Measurements from ENCODE around the gene AMER2. TPM values are rescaled to one million over a fixed set of nuclear protein-coding genes. Genes with fewer than 3 reads are reported as not detected.
"Not testable (repeated sequence)": the region's sequence is repeated elsewhere in the genome, so short reads cannot be mapped to it uniquely, and the experiment has no call there.

AMER2 gene
- total RNA-seq, 2 experiments from 2014 or later = not detected

GRCh38 chr13:25167382-25168174, 4.5 kb downstream of the AMER2 start:
- ChIA-PET POLR2A (no interaction called here), CTCF (no interaction called here)
- DNase-seq = no peak
- H3K9me3 ChIP-seq (ENCODE audit: control insufficient read depth in 1 of 2, insufficient read depth in 1 of 2, low read length in 2 of 2) = peaks cover 0 to 5% of the 10 kb centered on the region in 2 experiments
- H3K4me3 ChIP-seq (ENCODE audit: low read length) = no peak overlapping the region
- H3K4me1 ChIP-seq (ENCODE audit: insufficient read depth, low read length) = peaks cover 9% of the 10 kb centered on the region
- Mint-ChIP-seq H3K27ac (no peak overlapping the region), H3K9me3 (no peaks in the 10 kb centered on the region), H3K4me3 (no peak overlapping the region), H3K36me3 (ENCODE audit: low read depth) (no peaks in the 10 kb centered on the region), H3K27me3 (peaks cover 72% of the 10 kb centered on the region), H3K4me1 (ENCODE audit: low read depth) (peaks cover 11% of the 10 kb centered on the region)
- ATAC-seq (ENCODE audit: poor library complexity) = no peak
- TF ChIP-seq, protein P1, sequence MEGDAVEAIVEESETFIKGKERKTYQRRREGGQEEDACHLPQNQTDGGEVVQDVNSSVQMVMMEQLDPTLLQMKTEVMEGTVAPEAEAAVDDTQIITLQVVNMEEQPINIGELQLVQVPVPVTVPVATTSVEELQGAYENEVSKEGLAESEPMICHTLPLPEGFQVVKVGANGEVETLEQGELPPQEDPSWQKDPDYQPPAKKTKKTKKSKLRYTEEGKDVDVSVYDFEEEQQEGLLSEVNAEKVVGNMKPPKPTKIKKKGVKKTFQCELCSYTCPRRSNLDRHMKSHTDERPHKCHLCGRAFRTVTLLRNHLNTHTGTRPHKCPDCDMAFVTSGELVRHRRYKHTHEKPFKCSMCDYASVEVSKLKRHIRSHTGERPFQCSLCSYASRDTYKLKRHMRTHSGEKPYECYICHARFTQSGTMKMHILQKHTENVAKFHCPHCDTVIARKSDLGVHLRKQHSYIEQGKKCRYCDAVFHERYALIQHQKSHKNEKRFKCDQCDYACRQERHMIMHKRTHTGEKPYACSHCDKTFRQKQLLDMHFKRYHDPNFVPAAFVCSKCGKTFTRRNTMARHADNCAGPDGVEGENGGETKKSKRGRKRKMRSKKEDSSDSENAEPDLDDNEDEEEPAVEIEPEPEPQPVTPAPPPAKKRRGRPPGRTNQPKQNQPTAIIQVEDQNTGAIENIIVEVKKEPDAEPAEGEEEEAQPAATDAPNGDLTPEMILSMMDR (IDR thresholded peaks at IDR 0.05) = no peak
- H3K36me3 ChIP-seq (ENCODE audit: insufficient read depth, low read length) = no peaks in the 10 kb centered on the region
- no peak overlapping the region for H3K27ac ChIP-seq (ENCODE audit: low read depth in 1 of 2, low read length in 2 of 2)
- intact Hi-C loops (cut with DNase I, micrococcal nuclease) = no loop called here
- peaks cover 21 to 27% of the 10 kb centered on the region in 2 experiments for H3K27me3 ChIP-seq (ENCODE audit: control insufficient read depth in 1 of 2, insufficient read depth in 2 of 2, low read length in 2 of 2)

- H3K4me3 ChIP-seq (ENCODE audit: low read length) = no peak overlapping the region
- ChIA-PET CTCF (no interaction called here), POLR2A (no interaction called here)
- no peaks in the 10 kb centered on the region for H3K4me1 ChIP-seq (ENCODE audit: insufficient read depth, low read length)
- peaks cover 3% of the 10 kb centered on the region for H3K4me1 Mint-ChIP-seq (ENCODE audit: low read depth)
- H3K27me3 ChIP-seq (ENCODE audit: control insufficient read depth in 1 of 2, insufficient read depth in 2 of 2, low read length in 2 of 2) = peaks cover 10 to 15% of the 10 kb centered on the region in 2 experiments
- no peak for ATAC-seq (ENCODE audit: poor library complexity)
- no peaks in the 10 kb centered on the region for H3K36me3 Mint-ChIP-seq (ENCODE audit: low read depth)
- no peak overlapping the region for H3K27ac ChIP-seq (ENCODE audit: low read depth in 1 of 2, low read length in 2 of 2)
- H3K4me3 Mint-ChIP-seq = no peak overlapping the region
- H3K36me3 ChIP-seq (ENCODE audit: insufficient read depth, low read length) = no peaks in the 10 kb centered on the region
- H3K9me3 Mint-ChIP-seq = no peaks in the 10 kb centered on the region
- TF ChIP-seq, protein P1 (IDR thresholded peaks at IDR 0.05) = no peak
- no peak overlapping the region for H3K27ac Mint-ChIP-seq
- no peak for DNase-seq
- H3K9me3 ChIP-seq (ENCODE audit: control insufficient read depth in 1 of 2, insufficient read depth in 1 of 2, low read length in 2 of 2) = peaks cover 0 to 5% of the 10 kb centered on the region in 2 experiments
- peaks cover 66% of the 10 kb centered on the region for H3K27me3 Mint-ChIP-seq
- intact Hi-C loops (cut with DNase I, micrococcal nuclease) = no loop called here
Measured at GRCh38 chr13:25166306-25166705, 5.8 kb downstream of the AMER2 start.

GRCh38 chr13:25165663-25166062, 6.4 kb downstream of the AMER2 start:
- no peaks in the 10 kb centered on the region for H3K9me3 Mint-ChIP-seq
- no peak for DNase-seq
- Histone ChIP-seq H3K36me3 (ENCODE audit: insufficient read depth, low read length) (no peaks in the 10 kb centered on the region), H3K27ac (ENCODE audit: low read depth in 1 of 2, low read length in 2 of 2) (no peak overlapping the region), H3K27me3 (ENCODE audit: control insufficient read depth in 1 of 2, insufficient read depth in 2 of 2, low read length in 2 of 2) (peaks cover 10 to 12% of the 10 kb centered on the region in 2 experiments), H3K9me3 (ENCODE audit: control insufficient read depth in 1 of 2, insufficient read depth in 1 of 2, low read length in 2 of 2) (peaks cover 0 to 5% of the 10 kb centered on the region in 2 experiments), H3K4me1 (ENCODE audit: insufficient read depth, low read length) (no peaks in the 10 kb centered on the region), H3K4me3 (ENCODE audit: low read length) (no peak overlapping the region)
- H3K27ac Mint-ChIP-seq = no peak overlapping the region
- no peaks in the 10 kb centered on the region for H3K4me1 Mint-ChIP-seq (ENCODE audit: low read depth)
- H3K4me3 Mint-ChIP-seq = no peak overlapping the region
- CTCF ChIA-PET = no interaction called here
- H3K36me3 Mint-ChIP-seq (ENCODE audit: low read depth) = no peaks in the 10 kb centered on the region
- intact Hi-C loops (cut with DNase I, micrococcal nuclease) = no loop called here
- no peak for ATAC-seq (ENCODE audit: poor library complexity)
- H3K27me3 Mint-ChIP-seq = peaks cover 62% of the 10 kb centered on the region
- TF ChIP-seq, protein P1 (IDR thresholded peaks at IDR 0.05) = no peak
- POLR2A ChIA-PET = no interaction called here

DNA sequence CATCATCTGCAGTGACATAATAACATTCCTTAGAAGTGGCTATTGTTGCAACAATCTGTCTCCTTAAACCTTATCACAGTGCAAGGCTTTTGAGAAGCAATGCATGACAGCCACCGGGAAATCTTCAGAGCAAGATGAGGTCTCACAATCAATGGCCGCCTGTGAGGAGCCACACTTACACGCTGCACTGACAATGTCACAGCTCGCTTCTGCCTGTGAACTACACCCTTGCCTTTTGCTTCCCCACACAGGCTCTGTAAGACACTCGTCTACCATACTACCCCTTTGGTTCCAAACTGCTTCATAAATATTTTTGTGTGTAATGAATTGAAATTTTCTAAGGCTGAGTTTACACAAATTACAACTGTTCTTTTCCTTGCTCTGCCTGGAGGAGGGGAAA, 6.9 kb downstream of the AMER2 start:
- CTCF ChIA-PET; H3K9me3 ChIP-seq (ENCODE audit: control insufficient read depth in 1 of 2, insufficient read depth in 1 of 2, low read length in 2 of 2); H3K4me3 Mint-ChIP-seq; intact Hi-C loops (cut with DNase I, micrococcal nuclease); H3K4me1 ChIP-seq (ENCODE audit: insufficient read depth, low read length); H3K27me3 ChIP-seq (ENCODE audit: control insufficient read depth in 1 of 2, insufficient read depth in 2 of 2, low read length in 2 of 2); H3K9me3 Mint-ChIP-seq; H3K27ac ChIP-seq (ENCODE audit: low read depth in 1 of 2, low read length in 2 of 2); POLR2A ChIA-PET; H3K27ac Mint-ChIP-seq; DNase-seq; ATAC-seq (ENCODE audit: poor library complexity); H3K36me3 ChIP-seq (ENCODE audit: insufficient read depth, low read length); H3K4me3 ChIP-seq (ENCODE audit: low read length); H3K36me3 Mint-ChIP-seq (ENCODE audit: low read depth); H3K4me1 Mint-ChIP-seq (ENCODE audit: low read depth): not testable (repeated sequence)
- peaks cover 59% of the 10 kb centered on the region for H3K27me3 Mint-ChIP-seq

All from CD4-positive, alpha-beta T cell (primary cell).